Peyer's patch (tissue), 4 donors: ENCODE results near the gene COX7B.

Experiments
- POLR2A ChIP-seq, 2 donors: fragments of 450-650 bp; IDR thresholded peaks; one replicate each; pipeline ENCODE4 v1.5.1; 2017; ENCODE audit warnings: antibody characterized with exemption in 2 of 2, mild to moderate bottlenecking in 2 of 2, moderate library complexity in 2 of 2
- TF ChIP-seq, protein P1 (sequence below), 6 experiments: fragments of 450-650 bp in 4 of 6; fragments of 200-600 bp in 2 of 6; sonication (generic) in 1 of 6; IDR thresholded peaks; one replicate each; pipeline ENCODE4 v1.5.1; 2017 to 2019; ENCODE audit warnings: antibody characterized with exemption in 6 of 6, mild to moderate bottlenecking in 3 of 6, moderate library complexity in 1 of 6

DNA sequence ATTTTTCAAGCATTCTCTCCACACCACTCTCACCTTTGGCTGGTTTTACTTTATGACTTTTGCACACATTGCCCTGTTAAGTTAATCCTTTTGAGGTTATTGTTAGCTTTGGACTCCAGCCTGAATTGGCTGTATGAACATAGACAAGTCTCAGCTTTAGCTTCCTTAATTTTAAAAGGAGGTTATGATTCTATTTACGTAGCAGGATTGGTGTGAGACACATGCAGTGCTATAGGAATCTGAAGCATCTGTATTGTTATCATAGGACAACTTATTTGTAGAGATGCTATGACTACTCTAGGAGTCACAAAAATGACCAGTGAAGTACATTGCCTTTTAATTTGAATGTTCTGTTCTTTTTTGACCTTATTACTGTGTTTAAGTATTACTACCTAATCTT lies 54.4 kb downstream of the COX7B start:
- TF ChIP-seq, protein P1, sequence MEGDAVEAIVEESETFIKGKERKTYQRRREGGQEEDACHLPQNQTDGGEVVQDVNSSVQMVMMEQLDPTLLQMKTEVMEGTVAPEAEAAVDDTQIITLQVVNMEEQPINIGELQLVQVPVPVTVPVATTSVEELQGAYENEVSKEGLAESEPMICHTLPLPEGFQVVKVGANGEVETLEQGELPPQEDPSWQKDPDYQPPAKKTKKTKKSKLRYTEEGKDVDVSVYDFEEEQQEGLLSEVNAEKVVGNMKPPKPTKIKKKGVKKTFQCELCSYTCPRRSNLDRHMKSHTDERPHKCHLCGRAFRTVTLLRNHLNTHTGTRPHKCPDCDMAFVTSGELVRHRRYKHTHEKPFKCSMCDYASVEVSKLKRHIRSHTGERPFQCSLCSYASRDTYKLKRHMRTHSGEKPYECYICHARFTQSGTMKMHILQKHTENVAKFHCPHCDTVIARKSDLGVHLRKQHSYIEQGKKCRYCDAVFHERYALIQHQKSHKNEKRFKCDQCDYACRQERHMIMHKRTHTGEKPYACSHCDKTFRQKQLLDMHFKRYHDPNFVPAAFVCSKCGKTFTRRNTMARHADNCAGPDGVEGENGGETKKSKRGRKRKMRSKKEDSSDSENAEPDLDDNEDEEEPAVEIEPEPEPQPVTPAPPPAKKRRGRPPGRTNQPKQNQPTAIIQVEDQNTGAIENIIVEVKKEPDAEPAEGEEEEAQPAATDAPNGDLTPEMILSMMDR (IDR thresholded peaks at IDR 0.05) = no peak
- no peak for TF ChIP-seq POLR2A (IDR thresholded peaks at IDR 0.05)
